HG02840 (cell line): ENCODE data around the gene CEP192.
"Not testable (repeated sequence)": the region's sequence is repeated elsewhere in the genome, so short reads cannot be mapped to it uniquely, and the experiment has no call there.

ENCODE experiments used
- ATAC-seq: cut with Tn5 transposase; IDR thresholded peaks from one replicate; pipeline ENCODE4 v1.9.1; 2021; ENCODE audit warnings: mild to moderate bottlenecking, moderate library complexity, moderate number of reproducible peaks; ENCODE audit not compliant: unreplicated experiment, low FRiP score

Gene CEP192

DNA sequence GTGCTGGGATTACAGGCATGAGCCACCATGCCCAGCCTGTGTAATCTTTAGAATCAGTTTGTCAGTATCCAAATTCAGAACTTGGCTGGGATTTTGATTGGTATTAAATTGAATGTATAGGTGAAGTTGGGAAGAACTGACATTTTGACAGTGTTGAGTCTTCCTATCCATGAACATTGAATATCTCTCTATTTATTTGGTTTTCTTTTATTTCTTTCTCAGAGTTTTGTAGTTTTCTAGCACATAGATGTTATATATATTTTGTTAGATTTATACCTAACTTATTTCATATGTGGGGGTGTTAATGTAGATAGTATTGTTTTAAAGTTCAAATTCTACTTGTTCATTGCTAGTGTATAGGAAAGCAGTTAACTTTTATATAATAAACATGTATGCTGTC, 31.5 kb downstream of the CEP192 start:
- ATAC-seq: no peak

DNA sequence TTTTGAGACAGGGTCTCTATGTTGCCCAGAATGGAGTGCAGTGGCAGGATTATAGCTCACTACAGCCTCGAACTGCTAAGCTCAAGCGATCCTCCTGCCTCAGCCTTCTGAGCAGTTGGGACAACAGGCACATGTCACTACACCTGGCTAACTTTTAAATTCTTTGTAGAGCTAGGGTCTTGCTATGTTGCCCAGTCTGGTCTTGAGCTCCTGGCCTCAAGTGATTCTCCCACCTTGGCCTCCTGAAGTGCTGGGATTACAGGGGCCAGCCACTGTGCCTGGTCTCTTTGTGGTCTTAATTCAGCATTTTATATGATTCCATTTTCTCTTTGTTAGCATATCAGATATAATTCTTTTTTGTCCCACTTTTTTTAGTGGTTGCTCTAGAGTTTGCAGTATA, 34.1 kb downstream of the CEP192 start:
- no peak for ATAC-seq

DNA sequence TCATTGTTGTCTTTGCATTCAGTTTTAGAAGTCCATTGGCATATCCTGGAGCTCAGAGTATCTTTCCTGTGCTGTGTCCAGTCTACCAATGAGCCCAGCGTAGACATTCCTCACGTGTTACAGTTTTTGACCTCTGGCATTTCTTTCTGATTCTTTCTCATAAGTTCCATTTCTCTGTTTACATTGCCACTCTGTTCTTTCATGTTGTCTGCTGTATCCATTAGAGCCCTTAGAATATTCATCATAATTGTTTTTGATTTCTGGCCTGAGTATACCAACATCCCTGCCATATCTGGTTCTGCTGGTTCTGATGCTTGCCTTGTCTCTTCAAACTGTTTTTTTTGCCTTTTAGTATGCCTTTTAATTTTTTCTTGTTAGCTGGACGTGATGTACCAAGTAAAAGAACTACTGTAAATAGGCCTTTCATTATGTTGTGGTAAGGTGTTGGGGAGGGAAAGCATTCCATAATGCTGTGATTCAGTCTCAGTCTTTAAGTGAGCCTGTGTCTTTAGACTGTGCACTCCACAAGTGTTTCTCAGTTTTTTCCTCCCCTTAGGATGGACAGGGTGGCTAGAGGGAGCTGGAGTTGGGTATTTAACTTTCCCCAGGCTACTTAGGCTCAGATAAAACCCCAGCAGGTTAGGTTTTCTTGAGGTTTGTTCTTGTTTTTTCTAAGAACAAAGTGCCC, 35.6 kb downstream of the CEP192 start:
- no peak for ATAC-seq

DNA sequence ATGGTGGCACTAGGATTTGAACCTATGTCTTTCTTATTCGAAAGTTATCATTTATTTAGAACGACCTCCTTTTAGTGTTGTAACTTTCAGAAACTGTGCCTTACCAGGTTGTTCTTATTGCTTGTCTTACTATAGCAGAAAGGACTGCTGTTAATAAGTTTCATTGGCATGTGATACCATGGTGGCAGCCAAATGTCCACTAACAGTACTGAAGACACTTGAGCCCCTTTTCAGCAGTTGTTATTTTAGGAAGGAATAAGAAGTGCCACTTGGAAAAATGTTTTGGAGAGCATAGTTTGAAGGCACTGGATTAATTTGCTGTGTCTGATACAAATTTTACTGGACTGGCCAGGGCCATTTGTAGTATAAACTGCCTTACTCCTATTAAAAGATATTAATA, 37.7 kb downstream of the CEP192 start:
- no peak for ATAC-seq

DNA sequence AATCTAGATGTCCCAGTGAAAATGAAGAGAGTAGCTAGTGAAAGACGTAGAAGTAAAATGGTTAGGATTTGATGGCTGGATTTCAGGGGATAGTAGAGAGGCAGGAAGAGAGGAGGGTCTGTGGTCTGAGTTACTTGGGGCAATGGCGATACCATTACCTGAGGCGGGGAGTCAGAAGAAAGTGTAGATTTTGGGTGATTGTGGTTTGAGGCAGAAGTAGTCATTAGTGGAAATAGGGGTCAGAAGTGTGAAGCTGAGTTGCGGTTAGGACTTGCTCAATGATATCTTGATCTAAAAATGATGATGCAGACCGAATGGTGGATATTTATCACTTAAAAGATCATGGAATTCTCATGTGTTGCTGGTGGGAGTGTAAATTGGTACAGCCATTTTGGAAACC, 41.0 kb downstream of the CEP192 start:
- no peak for ATAC-seq

DNA sequence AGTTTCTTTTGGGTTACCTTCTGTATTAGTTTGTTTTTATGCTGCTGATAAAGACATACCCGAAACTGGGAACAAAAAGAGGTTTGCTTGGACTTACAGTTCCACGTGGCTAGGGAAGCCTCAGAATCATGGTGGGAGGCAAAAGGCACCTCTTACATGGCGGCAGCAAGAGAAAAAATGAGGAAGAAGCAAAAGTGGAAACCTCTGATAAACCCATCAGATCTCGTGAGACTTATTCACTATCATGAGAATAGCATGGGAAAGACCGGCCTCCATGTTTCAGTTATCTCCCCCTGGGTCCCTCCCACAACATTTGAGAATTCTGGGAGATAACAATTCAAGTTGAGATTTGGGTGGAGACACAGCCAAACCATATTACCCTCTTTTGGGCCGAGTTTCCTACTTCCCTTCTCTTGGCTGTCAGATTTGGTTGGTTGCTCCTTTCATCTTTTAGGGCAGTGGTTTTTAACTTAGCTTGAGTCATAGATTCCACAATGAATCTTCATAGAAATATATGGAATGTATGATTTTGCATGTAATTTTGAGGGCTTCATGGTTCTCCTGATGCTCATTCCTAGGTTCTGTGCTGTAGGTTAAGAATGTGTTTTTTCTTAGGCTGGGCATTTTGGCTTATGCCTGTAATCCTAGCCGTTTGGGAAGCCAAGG, 44.2 kb downstream of the CEP192 start:
- ATAC-seq: no peak

DNA sequence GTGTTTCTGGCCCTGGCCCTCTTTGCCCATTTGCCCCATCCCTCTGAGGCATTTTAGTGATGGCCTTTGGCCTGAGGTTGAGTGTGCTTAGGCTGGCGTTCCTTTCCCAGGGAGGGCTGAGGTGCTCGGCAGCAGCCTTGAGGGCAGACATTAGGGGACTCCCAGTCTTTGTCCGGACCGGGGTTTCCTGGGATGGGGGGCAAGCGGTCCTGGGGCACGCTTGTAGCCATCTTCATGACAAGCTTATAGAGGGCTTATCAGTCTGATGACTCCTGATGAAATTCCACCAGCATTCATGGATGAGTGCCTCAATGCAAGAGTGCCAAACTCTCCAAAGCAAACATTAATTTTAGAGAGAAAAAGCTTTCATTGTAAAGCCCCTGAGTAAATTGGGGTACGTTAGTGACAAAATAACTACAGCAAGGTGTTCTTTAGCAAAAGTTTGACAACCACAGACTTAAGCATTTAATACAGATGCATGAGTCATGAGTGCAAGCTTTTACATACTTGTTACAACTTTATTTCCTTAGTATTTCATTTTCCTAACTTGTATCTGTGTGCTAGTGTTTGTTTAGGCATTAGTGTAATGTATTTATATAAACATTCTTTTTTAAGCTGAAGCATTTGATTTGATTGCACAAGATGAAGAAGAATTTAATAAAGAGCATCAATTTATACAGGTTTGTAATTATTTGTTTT, 45.6 kb downstream of the CEP192 start:
- no peak for ATAC-seq

DNA sequence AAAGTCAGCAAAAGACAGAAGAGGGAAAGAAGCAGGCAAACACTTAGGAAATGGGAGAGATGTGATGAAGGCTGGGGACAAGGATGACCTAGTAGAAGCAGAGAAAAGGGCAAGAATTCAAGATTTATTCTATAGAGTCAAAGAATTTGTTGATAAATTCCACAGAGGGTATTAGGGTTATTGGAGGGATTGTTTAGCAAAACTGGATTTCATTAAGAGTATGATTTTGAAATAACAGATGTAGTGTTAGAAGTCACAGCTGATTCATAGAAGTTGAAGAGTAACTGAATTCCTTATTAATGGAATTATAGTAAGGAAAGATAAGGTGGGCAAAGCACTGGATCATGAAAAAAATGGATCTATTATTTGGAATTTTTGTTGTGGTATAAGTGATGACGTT, 48.6 kb downstream of the CEP192 start:
- ATAC-seq: no peak

DNA sequence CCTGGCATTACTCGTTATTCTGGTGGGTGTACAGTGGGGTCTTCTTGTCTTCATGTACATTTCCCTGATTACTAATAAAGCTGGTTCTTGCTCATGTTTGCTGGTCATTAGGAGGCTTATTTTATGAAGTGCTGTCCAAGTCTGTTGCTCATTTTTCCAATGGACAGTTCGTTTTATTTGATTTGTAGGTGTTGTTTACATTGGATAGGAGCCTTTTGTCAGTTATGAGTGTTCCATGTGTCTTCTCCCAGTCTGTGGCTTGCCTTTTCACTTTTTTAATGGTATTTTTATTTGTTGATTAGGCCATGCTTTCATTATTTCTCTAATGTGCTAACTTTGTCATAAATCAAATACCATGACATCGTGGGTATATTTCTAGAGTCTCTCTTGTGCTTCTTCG, 51.9 kb downstream of the CEP192 start:
- no peak for ATAC-seq

DNA sequence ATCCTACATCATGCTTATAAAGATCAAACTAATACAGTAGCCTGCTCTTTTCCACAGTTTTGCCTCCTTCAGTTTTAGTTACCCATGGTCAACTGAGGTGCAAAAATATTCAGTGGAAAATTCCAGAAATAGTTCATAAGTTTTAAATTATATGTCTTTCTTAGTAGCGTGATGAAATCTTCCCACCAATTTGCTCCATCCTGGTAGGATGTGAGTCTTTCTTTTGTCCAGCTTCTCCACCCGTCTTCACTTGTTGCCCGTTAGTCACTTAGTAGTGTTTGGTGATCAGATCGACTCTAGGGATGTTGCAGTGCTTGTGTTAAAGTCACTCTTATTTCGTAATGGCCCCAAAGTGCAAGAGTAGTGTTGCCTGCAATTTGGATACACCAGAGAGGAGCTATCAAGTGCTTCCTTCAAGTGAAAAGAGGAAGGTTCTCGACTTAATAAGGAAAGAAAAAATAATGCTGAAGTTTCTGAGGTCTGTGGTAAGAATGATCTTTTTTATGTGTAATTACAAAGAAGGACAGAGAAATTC, 57.0 kb downstream of the CEP192 start:
- no peak for ATAC-seq

DNA sequence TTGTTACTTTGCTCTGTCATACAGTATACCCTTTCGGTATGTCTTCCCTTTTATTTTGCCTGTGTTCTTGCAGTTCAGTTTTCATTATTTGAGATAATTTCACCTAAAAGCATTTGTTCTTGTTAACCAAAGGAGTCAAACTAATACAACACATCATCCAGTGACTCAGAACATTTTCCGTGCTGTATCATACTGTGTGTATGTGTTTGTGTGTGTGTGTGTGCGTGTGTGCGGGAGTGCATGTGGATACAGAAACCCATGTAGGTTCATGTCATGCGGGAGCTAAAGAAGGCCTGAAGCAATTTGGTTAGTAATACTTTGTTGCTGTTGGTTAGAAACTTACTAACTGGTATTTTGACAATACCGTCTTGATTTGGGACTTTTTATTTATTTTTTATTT, 60.0 kb downstream of the CEP192 start:
- ATAC-seq: no peak

DNA sequence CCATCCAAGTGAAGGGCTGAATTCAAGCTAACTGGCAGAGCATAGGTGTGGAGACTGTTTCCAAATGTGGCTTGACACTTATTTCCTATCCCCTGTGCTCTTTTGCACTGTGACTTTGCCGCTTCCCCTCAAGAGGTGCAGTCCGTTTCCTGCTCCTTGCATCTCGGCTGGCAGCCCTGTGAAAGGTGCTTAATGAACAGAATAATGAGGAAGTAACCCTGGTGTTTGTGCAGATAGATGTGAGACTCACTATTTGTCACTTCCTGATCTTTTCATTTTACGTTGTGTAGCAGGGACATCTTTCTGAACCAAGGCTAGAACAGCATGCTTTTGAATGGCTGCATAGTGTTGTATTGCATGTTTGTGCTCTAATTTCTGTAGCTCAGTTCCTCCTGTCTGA, 60.8 kb downstream of the CEP192 start:
- ATAC-seq: no peak

DNA sequence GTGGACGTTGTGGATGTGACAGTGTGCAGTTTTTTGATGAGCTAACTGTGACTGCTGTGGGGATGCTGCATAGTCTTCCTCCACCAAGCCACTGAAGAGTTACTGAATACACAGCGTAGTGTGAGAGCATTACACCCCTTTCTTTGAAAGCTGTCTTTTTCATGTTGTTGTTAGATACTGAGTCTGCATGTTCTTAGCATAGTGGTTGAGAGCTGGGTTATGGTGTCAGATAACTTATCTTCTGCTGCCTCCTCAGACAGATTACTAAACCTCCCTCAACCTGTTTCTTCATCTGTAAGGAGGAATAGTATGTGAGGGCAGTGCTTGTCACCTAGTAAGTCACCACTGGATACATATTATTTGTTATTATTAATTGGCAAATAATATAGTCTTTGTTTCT, 63.2 kb downstream of the CEP192 start:
- ATAC-seq: no peak

DNA sequence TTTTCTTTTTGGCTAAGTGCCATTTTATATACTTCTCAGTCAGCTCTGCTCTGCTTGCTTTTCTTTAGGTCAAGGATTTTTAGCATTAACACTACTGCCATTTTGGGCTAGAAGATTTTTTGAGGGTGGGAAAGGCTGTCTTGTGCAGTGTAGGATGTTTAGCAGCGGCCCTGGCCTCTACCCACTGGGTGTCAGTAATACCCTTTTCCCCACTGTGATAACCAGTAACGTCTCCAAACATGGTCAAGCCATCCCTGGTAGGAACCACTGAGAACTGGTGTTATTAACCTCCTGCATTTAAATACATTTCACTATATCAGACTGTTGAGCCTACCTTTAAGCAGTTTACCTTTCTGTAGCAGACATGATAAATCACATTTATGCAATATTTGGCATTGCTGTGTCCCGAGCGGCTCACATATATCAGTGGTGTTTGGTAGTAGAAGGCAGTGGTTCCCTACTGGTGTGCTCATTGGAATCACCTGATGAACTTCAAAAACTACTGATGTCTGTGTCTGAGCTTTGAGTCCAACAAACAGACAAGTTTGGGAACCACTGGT, 70.5 kb downstream of the CEP192 start:
- ATAC-seq: no peak

DNA sequence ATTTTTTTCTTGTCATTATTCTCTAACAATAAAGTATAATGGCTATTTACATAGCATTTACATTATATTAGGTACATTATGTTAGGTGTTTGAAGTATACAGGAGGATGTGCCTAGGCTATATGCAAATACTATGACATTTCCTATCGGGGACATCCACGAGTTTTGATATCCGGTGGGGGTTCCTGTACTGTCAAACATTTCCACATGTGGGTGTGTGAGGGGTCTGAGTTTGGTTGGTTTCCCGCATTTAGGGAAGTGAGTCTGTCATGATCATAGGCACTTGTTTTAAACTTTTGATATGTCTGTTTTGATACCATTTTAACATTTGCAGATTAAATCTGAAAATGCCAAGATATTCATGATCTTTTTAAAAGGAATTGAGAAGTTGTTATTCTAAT, 76.0 kb downstream of the CEP192 start:
- no peak for ATAC-seq

DNA sequence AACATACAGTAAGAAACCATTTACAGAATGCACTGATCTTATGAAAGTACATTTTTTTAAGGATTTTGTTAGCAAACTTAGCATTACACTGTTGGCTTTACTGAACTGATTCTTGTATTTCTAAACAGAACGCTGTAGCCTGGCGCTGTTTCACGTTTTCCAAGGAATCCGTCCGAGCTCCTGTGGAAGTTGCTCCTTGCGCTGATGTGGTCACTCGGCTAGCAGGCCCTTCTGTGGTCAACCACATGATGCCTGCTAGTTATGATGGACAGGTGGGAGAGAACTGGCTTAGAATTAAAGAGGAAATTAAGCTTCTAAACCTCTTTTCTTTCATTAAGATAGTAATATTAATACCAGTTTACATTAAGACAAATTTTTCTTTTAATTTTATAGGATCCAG, 76.8 kb downstream of the CEP192 start:
- ATAC-seq: no peak

DNA sequence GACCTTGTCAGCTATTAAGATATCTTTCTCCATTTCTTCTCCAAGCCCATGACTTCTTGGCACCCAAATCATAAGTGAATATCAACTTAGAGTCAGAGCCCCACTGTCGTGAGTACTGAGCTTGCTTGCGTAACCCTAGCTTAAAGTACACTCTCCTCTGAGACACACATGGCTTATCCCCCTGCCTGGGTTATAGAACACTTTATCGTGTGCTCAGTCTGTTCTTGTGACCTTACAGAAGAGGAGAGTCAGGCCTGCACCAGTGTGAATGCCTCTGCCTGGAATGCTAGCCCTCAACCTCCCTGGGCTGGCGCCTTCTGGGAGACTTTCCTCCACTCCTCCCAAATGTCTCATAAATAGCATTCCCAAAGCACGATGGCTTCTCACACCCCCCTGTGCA, 79.3 kb downstream of the CEP192 start:
- no peak for ATAC-seq

DNA sequence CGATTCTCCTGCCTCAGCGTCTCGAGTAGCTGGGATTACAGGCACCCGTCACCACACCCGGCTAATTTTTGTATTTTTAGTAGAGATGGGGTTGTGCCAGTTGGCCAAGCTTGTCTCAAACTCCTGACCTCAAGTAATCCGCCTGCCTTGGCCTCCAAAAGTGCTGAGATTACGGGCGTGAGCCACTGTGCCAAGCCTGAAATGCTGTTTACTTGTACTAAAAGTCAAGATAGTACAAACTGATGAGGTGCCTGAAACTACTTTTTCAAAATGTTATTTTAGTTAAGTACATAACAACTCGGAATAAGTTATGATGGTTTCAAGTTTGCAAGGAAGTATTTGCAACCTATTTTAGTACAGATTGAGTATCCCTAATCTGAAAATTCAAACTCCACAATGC, 85.7 kb downstream of the CEP192 start:
- no peak for ATAC-seq

DNA sequence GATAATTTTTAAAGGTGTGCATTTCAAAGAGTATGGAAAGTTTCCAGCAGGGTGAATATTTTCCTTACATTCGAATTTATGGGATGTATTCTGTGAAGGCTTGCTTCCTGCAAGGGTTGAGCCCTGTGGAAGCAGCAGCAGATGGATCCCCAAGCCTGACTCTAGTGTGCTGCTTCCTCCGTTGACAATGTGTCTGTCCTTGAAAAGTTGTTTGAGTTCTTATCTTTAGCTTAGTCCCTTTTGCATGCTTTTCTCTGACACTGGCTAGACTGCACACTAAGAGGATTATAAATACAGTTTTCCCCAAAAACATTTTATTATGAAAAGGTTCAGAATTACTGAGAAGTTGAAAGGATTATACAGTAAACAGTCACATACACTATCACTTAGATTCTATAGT, 86.3 kb downstream of the CEP192 start:
- ATAC-seq: no peak

DNA sequence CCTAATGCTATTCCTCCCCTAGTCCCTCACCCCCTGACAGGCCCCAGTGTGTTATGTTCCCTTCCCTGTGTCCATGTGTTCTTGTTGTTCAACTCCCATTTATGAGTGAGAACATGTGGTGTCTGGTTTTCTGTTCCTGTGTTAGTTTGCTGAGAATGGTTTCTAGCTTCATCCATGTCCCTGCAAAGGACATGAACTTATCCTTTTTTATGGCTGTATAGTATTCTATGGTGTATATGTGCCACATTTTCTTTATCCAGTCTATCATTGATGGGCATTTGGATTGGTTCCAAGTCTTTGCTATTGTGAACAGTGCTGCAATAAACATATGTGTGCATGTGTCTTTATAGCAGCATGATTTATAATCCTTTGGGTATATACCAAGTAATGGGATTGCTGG, 86.9 kb downstream of the CEP192 start:
- ATAC-seq: not testable (repeated sequence)

DNA sequence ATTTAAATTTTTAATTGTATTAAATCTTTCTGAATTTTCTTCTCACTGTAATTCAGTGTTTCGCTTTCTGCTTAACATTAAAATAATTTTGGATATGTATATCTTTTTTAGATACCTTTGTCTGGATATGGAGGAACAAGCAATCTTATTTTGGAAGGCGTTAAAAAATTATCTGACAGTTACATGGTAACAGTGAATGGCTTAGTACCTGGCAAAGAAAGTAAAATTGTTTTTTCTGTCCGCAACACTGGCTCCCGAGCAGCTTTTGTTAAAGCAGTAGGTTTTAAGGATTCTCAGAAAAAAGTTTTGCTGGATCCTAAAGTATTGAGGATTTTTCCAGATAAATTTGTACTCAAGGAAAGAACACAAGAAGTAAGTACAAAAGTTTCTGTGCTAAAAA, 95.7 kb downstream of the CEP192 start:
- no peak for ATAC-seq
